K562 (cell line): ENCODE data around the gene GINS3. TPM values are rescaled to one million over a fixed set of nuclear protein-coding genes. Genes with fewer than 3 reads are reported as not detected.

Experiments used
- ATAC-seq: fragments of 200-7000 bp; cut with Tn5 transposase; 3 replicates; pipeline ENCODE4 v1.9.1; 2020; ENCODE audit warnings: moderate library complexity
- BruUV-seq: library from RNA; stranded (reverse); fragments of 400-500 nt; replicated peaks from 2 replicates; lab custom pipeline; 2021; lab: Mats Ljungman, UMichigan
- CTCF ChIA-PET: fragments of 300-600 bp; formaldehyde crosslinking; extraction: SDS; loops from one replicate; lab custom pipeline; 2021; ENCODE audit warnings: low intra/inter-chr PET ratio; lab: Yijun Ruan, JAX
- POLR2A ChIA-PET: fragments of 300-600, 350-650 bp; sonication (Branson Sonifier 250); formaldehyde crosslinking; extraction: SDS; loops from one replicate; lab custom pipeline; 2021; ENCODE audit warnings: antibody characterized with exemption, inconsistent platforms; lab: Yijun Ruan, JAX
- DNase-seq, 4 experiments: peaks; one replicate each; pipeline versions ENCODE4 v3.0.0 to v3.0.0-alpha.2; 2011 to 2018; ENCODE audit warnings: low spot score in 3 of 4, mixed read lengths in 3 of 4; ENCODE audit errors: extremely low read depth in 1 of 4
- FAIRE-seq: peaks from 2 replicates; lab custom pipeline; 2011; peaks lifted over from hg19 to GRCh38; lab: Jason Lieb, UNC
- H2AFZ ChIP-seq: 2 replicates; pipeline ENCODE4 v1.6.0; 2011; ENCODE audit warnings: low read depth, low read length, control low read depth, inconsistent platforms
- H3K27ac ChIP-seq: fragments of 200-600 bp; 3 replicates; pipeline ENCODE4 v1.8.0; 2011; ENCODE audit warnings: low read depth, mild to moderate bottlenecking, control low read depth, inconsistent platforms, low read length, moderate library complexity, mixed read lengths; ENCODE audit errors: extremely low read depth
- H3K27me3 ChIP-seq, 2 experiments: fragments of 300-600 bp in 1 of 2; 2 replicates in 1 of 2; 3 replicates in 1 of 2; pipeline versions ENCODE4 v1.6.0 to v1.8.0; 2011; ENCODE audit warnings: inconsistent platforms in 2 of 2, low read length in 2 of 2, mild to moderate bottlenecking in 1 of 2, mixed read lengths in 1 of 2, moderate library complexity in 1 of 2; ENCODE audit not compliant: control insufficient read depth in 2 of 2, insufficient read depth in 2 of 2
- H3K36me3 ChIP-seq: fragments of 300-600 bp; 3 replicates; pipeline ENCODE4 v1.8.0; 2011; ENCODE audit warnings: mild to moderate bottlenecking, low read length, inconsistent platforms; ENCODE audit not compliant: control insufficient read depth, insufficient read depth
- H3K4me1 ChIP-seq, 2 experiments: fragments of 200-600 bp in 1 of 2; replicated peaks in 1 of 2; 2 replicates in 1 of 2; 3 replicates in 1 of 2; pipeline versions ENCODE4 v1.5.1 to v1.8.0; 2011; ENCODE audit warnings: inconsistent platforms in 2 of 2, low read length in 2 of 2, mild to moderate bottlenecking in 1 of 2, mixed read lengths in 1 of 2, moderate library complexity in 1 of 2; ENCODE audit not compliant: control insufficient read depth in 2 of 2, insufficient read depth in 2 of 2
- H3K4me2 ChIP-seq: 2 replicates; pipeline ENCODE4 v1.6.1; 2011; ENCODE audit warnings: low read length, control low read depth, inconsistent platforms, mixed read lengths; ENCODE audit not compliant: insufficient read depth
- H3K4me3 ChIP-seq: fragments of 200-600 bp; sonication (generic), shearing (Covaris generic); 2 replicates; pipeline ENCODE4 v1.5.1; 2016; ENCODE audit warnings: control low read depth, inconsistent platforms
- H3K79me2 ChIP-seq: fragments of 200-600 bp; 3 replicates; pipeline ENCODE4 v1.8.0; 2011; ENCODE audit warnings: low read length, inconsistent platforms; ENCODE audit not compliant: control insufficient read depth, insufficient read depth
- H3K9ac ChIP-seq, 2 experiments: 2 replicates each; pipeline versions ENCODE4 v1.6.0 to v1.6.1; 2011; ENCODE audit warnings: low read depth in 2 of 2, low read length in 2 of 2, control low read depth in 1 of 2, inconsistent platforms in 1 of 2, mild to moderate bottlenecking in 1 of 2, mixed read lengths in 1 of 2; ENCODE audit not compliant: insufficient read depth in 1 of 2
- H3K9me1 ChIP-seq: one replicate; pipeline ENCODE4 v1.6.0; 2011; ENCODE audit warnings: inconsistent platforms, mild to moderate bottlenecking, low read length, moderate library complexity; ENCODE audit not compliant: control insufficient read depth, insufficient read depth
- H3K9me3 ChIP-seq: replicated peaks from 2 replicates; pipeline ENCODE4 v1.5.1; 2011; ENCODE audit warnings: low read depth, low read length, inconsistent platforms; ENCODE audit not compliant: control insufficient read depth, insufficient read depth
- H4K20me1 ChIP-seq: replicated peaks from 2 replicates; pipeline ENCODE4 v1.6.1; 2011; ENCODE audit warnings: low read length, inconsistent platforms, mixed read lengths; ENCODE audit not compliant: control insufficient read depth, insufficient read depth
- ARID1B ChIP-seq: fragments of 450-650 bp; IDR thresholded peaks from 2 replicates; pipeline ENCODE4 v1.6.1; 2016; ENCODE audit warnings: antibody characterized with exemption, mild to moderate bottlenecking, inconsistent platforms
- EGR1 ChIP-seq: fragments of 450-650 bp; conservative IDR thresholded peaks from 2 replicates; pipeline ENCODE4 v1.6.1; 2017; ENCODE audit warnings: mild to moderate bottlenecking
- IRF2 ChIP-seq: sonication (generic); formaldehyde crosslinking; IDR thresholded peaks from 2 replicates; pipeline ENCODE4 v1.8.1; 2022; ENCODE audit warnings: mild to moderate bottlenecking, missing genetic modification reagents
- MAZ ChIP-seq, 2 experiments: fragments of 450-650 bp in 1 of 2; sonication (generic) in 1 of 2; formaldehyde crosslinking; IDR thresholded peaks in 1 of 2; conservative IDR thresholded peaks in 1 of 2; 2 replicates each; pipeline versions ENCODE4 v1.4.0 to v1.5.0; 2020; ENCODE audit warnings: mild to moderate bottlenecking in 1 of 2, missing genetic modification reagents in 1 of 2
- MCM2 ChIP-seq: fragments of 450-650 bp; IDR thresholded peaks from 2 replicates; pipeline ENCODE4 v1.6.1; 2017; ENCODE audit warnings: low read depth, mild to moderate bottlenecking
- NR2C1 ChIP-seq, 2 experiments: fragments of 450-650 bp; IDR thresholded peaks; 2 replicates each; pipeline ENCODE4 v1.6.1; 2017; ENCODE audit warnings: mild to moderate bottlenecking in 2 of 2, antibody characterized with exemption in 1 of 2, inconsistent platforms in 1 of 2, missing compliant biosample characterization in 1 of 2, missing genetic modification characterization in 1 of 2
- SMARCC2 ChIP-seq: fragments of 450-650 bp; IDR thresholded peaks from 2 replicates; pipeline ENCODE4 v1.6.1; 2017; ENCODE audit warnings: antibody characterized with exemption, moderate library complexity, mild to moderate bottlenecking, low read depth
- XRCC3 ChIP-seq: fragments of 450-650 bp; IDR thresholded peaks from 2 replicates; pipeline ENCODE4 v1.6.1; 2017; ENCODE audit warnings: mild to moderate bottlenecking, moderate library complexity
- ZNF143 ChIP-seq: sonication (generic); formaldehyde crosslinking; IDR thresholded peaks from 2 replicates; pipeline ENCODE4 v1.9.0; 2022; ENCODE audit warnings: mild to moderate bottlenecking, missing genetic modification reagents
- ZNF316 ChIP-seq: fragments of 450-650 bp; IDR thresholded peaks from 2 replicates; pipeline ENCODE4 v1.6.1; 2016
- ZNF395 ChIP-seq: fragments of 200-800 bp; sonication (Bioruptor generic); IDR thresholded peaks from 2 replicates; pipeline ENCODE4 v1.6.1; 2017; ENCODE audit warnings: missing genetic modification characterization, missing compliant biosample characterization
- ZNF77 ChIP-seq: fragments of 250-450 bp; sonication (Bioruptor Pico); IDR thresholded peaks from 2 replicates; pipeline ENCODE4 v1.5.0; 2020
- WGBS: fragments of 100-300 bp; shearing (Covaris generic); methylation state at CpG from one replicate; pipeline ENCODE4 v1.1.6; 2016; ENCODE audit warnings: low coverage, mixed read lengths; ENCODE audit not compliant: insufficient coverage; ENCODE audit errors: missing lambda C conversion rate; 5-methylcytosine and 5-hydroxymethylcytosine counted together
- in situ Hi-C: fragments of 300-500 bp; cut with MboI; formaldehyde crosslinking; loops from 4 replicates; pipeline ENCODE4 v1.15.0; 2018; ENCODE audit warnings: inconsistent platforms, mixed read lengths
- intact Hi-C: fragments of 100-400 bp; cut with micrococcal nuclease; formaldehyde crosslinking; loops from 2 replicates; pipeline ENCODE4 v1.14.2; 2022
- polyA plus RNA-seq, 8 experiments: library from polyadenylated mRNA; depleted of rRNA in 4 of 8; stranded (reverse) in 5 of 8; unstranded in 3 of 8; fragments of >200 nt; fragmentation: Nextera tagmentation in 2 of 8; fragmentation: Illumina TruSeq in 1 of 8; extraction: Ambion mirVana in 2 of 8; extraction: Trizol in 1 of 8; gene quantifications; 2 replicates each; pipeline versions ENCODE4 v1.2.1 to v1.2.3, GENCODE V29; 2011 to 2014; ENCODE audit warnings: inconsistent platforms in 1 of 8, missing spikeins in 1 of 8
- total RNA-seq, 7 experiments: library from RNA; depleted of rRNA in 6 of 7; stranded (reverse); fragments of >200 nt in 6 of 7; fragmentation: Illumina TruSeq in 2 of 7; extraction: Trizol in 2 of 7; gene quantifications; 2 replicates each; pipeline versions ENCODE4 v1.2.1 to v1.2.3, GENCODE V29; 2011 to 2021; ENCODE audit warnings: low replicate concordance in 1 of 7
- TF ChIP-seq, protein P1 (sequence below): fragments of 250-450 bp; sonication (Bioruptor Pico); IDR thresholded peaks from 2 replicates; pipeline ENCODE4 v1.8.0; 2021; ENCODE audit warnings: moderate library complexity, mild to moderate bottlenecking, inconsistent platforms

The GINS3 gene
- total and polyA plus RNA-seq, 9 of the 15 experiments (the other 6 are each of a cell fraction or from before 2014, with no cell fraction given) = 17.8 to 31.9 (median 25.4) TPM

GRCh38 chr16:58417035-58417434, 24.8 kb downstream of the GINS3 start:
- CTCF ChIA-PET = no interaction called here
- FAIRE-seq (no peak), ATAC-seq (no peak), DNase-seq (no peak)
- Histone ChIP-seq H3K4me3 (no peak overlapping the region), H3K4me1 (peaks cover 4 to 7% of the 10 kb centered on the region in 2 experiments; a peak in 3 of 5 replicates), H3K9me1 (peaks cover 2% of the 10 kb centered on the region), H3K79me2 (no peaks in the 10 kb centered on the region), H3K36me3 (no peaks in the 10 kb centered on the region), H3K27me3 (peaks cover 0 to 5% of the 10 kb centered on the region in 2 experiments; a peak in 1 of 5 replicates), H2AFZ (no peak overlapping the region), H3K9me3 (no peaks in the 10 kb centered on the region), H4K20me1 (no peaks in the 10 kb centered on the region), H3K4me2 (no peak overlapping the region), H3K9ac (peak overlapping the region in 1 of 2 experiments; percentile 6; a peak in 1 of 4 replicates), H3K27ac (no peak overlapping the region)
- POLR2A ChIA-PET = interaction anchor here (0.6 kb wide), 1 partner anchor 15 kb away, joined by 3 read pairs; no protein-coding TSS in a partner anchor
- TF ChIP-seq EGR1 (no peak), MAZ (CRISPR knock-in tag; conservative IDR thresholded peaks at IDR 0.05 in 1 of 2, IDR thresholded peaks at IDR 0.05 in 1 of 2) (no peak), XRCC3 (no peak), IRF2 (CRISPR knock-in tag) (no peak), NR2C1 (IDR thresholded peaks at IDR 0.05) (no peak), NR2C1 (tag; IDR thresholded peaks at IDR 0.05) (no peak), SMARCC2 (no peak), ZNF143 (CRISPR knock-in tag) (no peak), ZNF77 (CRISPR knock-in tag) (no peak), ZNF316 (no peak), ARID1B (no peak), MCM2 (no peak), ZNF395 (no peak)
- TF ChIP-seq, protein P1, sequence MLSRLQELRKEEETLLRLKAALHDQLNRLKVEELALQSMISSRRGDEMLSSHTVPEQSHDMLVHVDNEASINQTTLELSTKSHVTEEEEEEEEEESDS (CRISPR knock-in tag) = no peak
- BruUV-seq = no TSS peak
- in situ Hi-C loops (no loop called here), intact Hi-C loops (no loop called here)
- 41% methylated on average over 10 of the region's 10 CpGs for WGBS
